ENCODE results near the gene ARHGEF12.

ARHGEF12 gene

GRCh38 chr11:120410622-120411380, 74.6 kb downstream of the ARHGEF12 start:
- no peak for DNase-seq
- WGBS (ENCODE audit: insufficient coverage) = 100% methylated on average over 2 of the region's 8 CpGs
- no peaks in the 10 kb centered on the region for H3K36me3 ChIP-seq (ENCODE audit: control insufficient read depth in 4 of 4, insufficient read depth in 4 of 4, low read length in 3 of 4)
- no peak overlapping the region for H3K27ac ChIP-seq (ENCODE audit: insufficient read depth in 1 of 2, low read depth in 1 of 2, low read length in 2 of 2, poor library complexity in 1 of 2, severe bottlenecking in 2 of 2)
- no peak overlapping the region for H3K4me3 ChIP-seq (ENCODE audit: control insufficient read depth in 1 of 7, extremely low read depth in 1 of 7, insufficient read depth in 4 of 7, low read depth in 2 of 7, low read length in 6 of 7)
- POLR2A ChIA-PET = interaction anchor here (0.6 kb wide), 1 partner anchor 190 kb away, joined by 3 read pairs; no protein-coding TSS in a partner anchor
- CTCF ChIA-PET = interaction anchor here (0.8 kb wide), 1 partner anchor 21 kb away, joined by 3 read pairs; no protein-coding TSS in a partner anchor
- no peaks in the 10 kb centered on the region for H3K4me1 ChIP-seq (ENCODE audit: control extremely low read depth in 1 of 4, control insufficient read depth in 4 of 4, insufficient read depth in 4 of 4, low read length in 3 of 4)
- peaks cover 0 to 3% (median 0%) of the 10 kb centered on the region in 5 experiments for H3K27me3 ChIP-seq (replicated peaks in 2 of 5; ENCODE audit: control insufficient read depth in 4 of 5, insufficient read depth in 5 of 5, low read length in 4 of 5)
- H3K9me3 ChIP-seq (ENCODE audit: control extremely low read depth in 1 of 5, control insufficient read depth in 4 of 5, insufficient read depth in 2 of 5, low read depth in 1 of 5, low read length in 4 of 5) = no peaks in the 10 kb centered on the region

GRCh38 chr11:120413480-120413879, 77.3 kb downstream of the ARHGEF12 start:
- no peak for DNase-seq
- H3K9me3 ChIP-seq (ENCODE audit: control extremely low read depth in 1 of 5, control insufficient read depth in 4 of 5, insufficient read depth in 2 of 5, low read depth in 1 of 5, low read length in 4 of 5) = no peaks in the 10 kb centered on the region
- POLR2A ChIA-PET = no interaction called here
- CTCF ChIA-PET = no interaction called here
- no peaks in the 10 kb centered on the region for H3K36me3 ChIP-seq (ENCODE audit: control insufficient read depth in 4 of 4, insufficient read depth in 4 of 4, low read length in 3 of 4)
- H3K4me3 ChIP-seq (ENCODE audit: control insufficient read depth in 1 of 7, extremely low read depth in 1 of 7, insufficient read depth in 4 of 7, low read depth in 2 of 7, low read length in 6 of 7) = no peak overlapping the region
- H3K27me3 ChIP-seq (replicated peaks in 2 of 5; ENCODE audit: control insufficient read depth in 4 of 5, insufficient read depth in 5 of 5, low read length in 4 of 5) = peaks cover 0 to 3% (median 0%) of the 10 kb centered on the region in 5 experiments
- H3K27ac ChIP-seq (ENCODE audit: insufficient read depth in 1 of 2, low read depth in 1 of 2, low read length in 2 of 2, poor library complexity in 1 of 2, severe bottlenecking in 2 of 2) = no peak overlapping the region
- no peaks in the 10 kb centered on the region for H3K4me1 ChIP-seq (ENCODE audit: control extremely low read depth in 1 of 4, control insufficient read depth in 4 of 4, insufficient read depth in 4 of 4, low read length in 3 of 4)

- H3K27ac ChIP-seq (ENCODE audit: insufficient read depth in 1 of 2, low read depth in 1 of 2, low read length in 2 of 2, poor library complexity in 1 of 2, severe bottlenecking in 2 of 2) = no peak overlapping the region
- peaks cover 0 to 10% (median 6%) of the 10 kb centered on the region in 4 experiments for H3K4me1 ChIP-seq (ENCODE audit: control extremely low read depth in 1 of 4, control insufficient read depth in 4 of 4, insufficient read depth in 4 of 4, low read length in 3 of 4)
- no peak for DNase-seq
- peaks cover 0 to 2% (median 0%) of the 10 kb centered on the region in 5 experiments for H3K27me3 ChIP-seq (replicated peaks in 2 of 5; ENCODE audit: control insufficient read depth in 4 of 5, insufficient read depth in 5 of 5, low read length in 4 of 5)
- H3K9me3 ChIP-seq (ENCODE audit: control extremely low read depth in 1 of 5, control insufficient read depth in 4 of 5, insufficient read depth in 2 of 5, low read depth in 1 of 5, low read length in 4 of 5) = no peaks in the 10 kb centered on the region
- 100% methylated on average over 4 of the region's 4 CpGs for WGBS (ENCODE audit: insufficient coverage)
- CTCF ChIA-PET = interaction anchor here (1.0 kb wide), 1 partner anchor 10 kb away, joined by 3 read pairs; no protein-coding TSS in a partner anchor
- H3K4me3 ChIP-seq (ENCODE audit: control insufficient read depth in 1 of 7, extremely low read depth in 1 of 7, insufficient read depth in 4 of 7, low read depth in 2 of 7, low read length in 6 of 7) = no peak overlapping the region
- POLR2A ChIA-PET = no interaction called here
- no peaks in the 10 kb centered on the region for H3K36me3 ChIP-seq (ENCODE audit: control insufficient read depth in 4 of 4, insufficient read depth in 4 of 4, low read length in 3 of 4)
Measured at GRCh38 chr11:120420572-120420971, 84.4 kb downstream of the ARHGEF12 start.

GRCh38 chr11:120424185-120424969, 88.2 kb downstream of the ARHGEF12 start:
- peaks cover 0 to 2% (median 0%) of the 10 kb centered on the region in 5 experiments for H3K27me3 ChIP-seq (replicated peaks in 2 of 5; ENCODE audit: control insufficient read depth in 4 of 5, insufficient read depth in 5 of 5, low read length in 4 of 5)
- peak overlapping the region in 1 of 7 experiments; percentile 28 for H3K4me3 ChIP-seq (ENCODE audit: control insufficient read depth in 1 of 7, extremely low read depth in 1 of 7, insufficient read depth in 4 of 7, low read depth in 2 of 7, low read length in 6 of 7)
- no peaks in the 10 kb centered on the region for H3K36me3 ChIP-seq (ENCODE audit: control insufficient read depth in 4 of 4, insufficient read depth in 4 of 4, low read length in 3 of 4)
- ChIA-PET CTCF (no interaction called here), POLR2A (no interaction called here)
- peak in 1 of 3 donors; percentile 2 for DNase-seq
- H3K27ac ChIP-seq (ENCODE audit: insufficient read depth in 1 of 2, low read depth in 1 of 2, low read length in 2 of 2, poor library complexity in 1 of 2, severe bottlenecking in 2 of 2) = no peak overlapping the region
- peaks cover 0 to 14% (median 8%) of the 10 kb centered on the region in 4 experiments for H3K4me1 ChIP-seq (ENCODE audit: control extremely low read depth in 1 of 4, control insufficient read depth in 4 of 4, insufficient read depth in 4 of 4, low read length in 3 of 4)
- 100% methylated on average over 1 of the region's 3 CpGs for WGBS (ENCODE audit: insufficient coverage)
- H3K9me3 ChIP-seq (ENCODE audit: control extremely low read depth in 1 of 5, control insufficient read depth in 4 of 5, insufficient read depth in 2 of 5, low read depth in 1 of 5, low read length in 4 of 5) = no peaks in the 10 kb centered on the region

DNA sequence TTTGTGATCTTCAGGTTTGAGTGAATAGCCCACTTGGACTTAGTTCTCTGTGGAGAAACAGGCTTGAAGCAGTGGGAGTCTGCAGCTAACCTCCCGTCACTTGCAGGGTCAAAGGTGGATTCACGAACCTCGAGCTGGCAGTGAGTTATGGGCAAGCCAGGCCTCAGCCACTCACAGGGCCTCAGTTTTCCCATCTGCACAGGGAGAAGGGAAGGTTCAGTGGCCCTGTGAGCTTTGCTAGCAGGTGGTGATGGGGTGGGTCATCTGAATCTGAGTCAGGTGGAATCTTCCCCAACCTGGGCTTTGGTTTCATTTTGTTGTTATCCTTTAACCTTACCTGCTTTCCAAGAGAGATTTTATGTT, 88.7 kb downstream of the ARHGEF12 start:
- 92% methylated on average over 2 of the region's 3 CpGs for WGBS (ENCODE audit: insufficient coverage)
- peaks cover 0 to 14% (median 8%) of the 10 kb centered on the region in 4 experiments for H3K4me1 ChIP-seq (ENCODE audit: control extremely low read depth in 1 of 4, control insufficient read depth in 4 of 4, insufficient read depth in 4 of 4, low read length in 3 of 4)
- ChIA-PET CTCF (no interaction called here), POLR2A (no interaction called here)
- no peaks in the 10 kb centered on the region for H3K9me3 ChIP-seq (ENCODE audit: control extremely low read depth in 1 of 5, control insufficient read depth in 4 of 5, insufficient read depth in 2 of 5, low read depth in 1 of 5, low read length in 4 of 5)
- H3K27ac ChIP-seq (ENCODE audit: insufficient read depth in 1 of 2, low read depth in 1 of 2, low read length in 2 of 2, poor library complexity in 1 of 2, severe bottlenecking in 2 of 2) = no peak overlapping the region
- peak in 1 of 3 donors; percentile 8 for DNase-seq
- H3K4me3 ChIP-seq (ENCODE audit: control insufficient read depth in 1 of 7, extremely low read depth in 1 of 7, insufficient read depth in 4 of 7, low read depth in 2 of 7, low read length in 6 of 7) = peak overlapping the region in 1 of 7 experiments; percentile 28
- H3K36me3 ChIP-seq (ENCODE audit: control insufficient read depth in 4 of 4, insufficient read depth in 4 of 4, low read length in 3 of 4) = peaks cover 0 to 2% (median 0%) of the 10 kb centered on the region in 4 experiments
- peaks cover 0 to 2% (median 0%) of the 10 kb centered on the region in 5 experiments for H3K27me3 ChIP-seq (replicated peaks in 2 of 5; ENCODE audit: control insufficient read depth in 4 of 5, insufficient read depth in 5 of 5, low read length in 4 of 5)

- Histone ChIP-seq H3K4me3 (ENCODE audit: control insufficient read depth in 1 of 7, extremely low read depth in 1 of 7, insufficient read depth in 4 of 7, low read depth in 2 of 7, low read length in 6 of 7) (peak overlapping the region in 1 of 7 experiments; percentile 28), H3K27me3 (replicated peaks in 2 of 5; ENCODE audit: control insufficient read depth in 4 of 5, insufficient read depth in 5 of 5, low read length in 4 of 5) (peaks cover 0 to 2% (median 0%) of the 10 kb centered on the region in 5 experiments), H3K4me1 (ENCODE audit: control extremely low read depth in 1 of 4, control insufficient read depth in 4 of 4, insufficient read depth in 4 of 4, low read length in 3 of 4) (peaks cover 0 to 14% (median 8%) of the 10 kb centered on the region in 4 experiments), H3K9me3 (ENCODE audit: control extremely low read depth in 1 of 5, control insufficient read depth in 4 of 5, insufficient read depth in 2 of 5, low read depth in 1 of 5, low read length in 4 of 5) (no peaks in the 10 kb centered on the region), H3K36me3 (ENCODE audit: control insufficient read depth in 4 of 4, insufficient read depth in 4 of 4, low read length in 3 of 4) (peaks cover 0 to 2% (median 0%) of the 10 kb centered on the region in 4 experiments), H3K27ac (ENCODE audit: insufficient read depth in 1 of 2, low read depth in 1 of 2, low read length in 2 of 2, poor library complexity in 1 of 2, severe bottlenecking in 2 of 2) (no peak overlapping the region)
- ChIA-PET POLR2A (no interaction called here), CTCF (no interaction called here)
- 80% methylated on average over 1 of the region's 3 CpGs for WGBS (ENCODE audit: insufficient coverage)
- DNase-seq = peak; percentile 7 to 67 (median 57)
Measured at GRCh38 chr11:120425527-120425926, 89.3 kb downstream of the ARHGEF12 start.

DNA sequence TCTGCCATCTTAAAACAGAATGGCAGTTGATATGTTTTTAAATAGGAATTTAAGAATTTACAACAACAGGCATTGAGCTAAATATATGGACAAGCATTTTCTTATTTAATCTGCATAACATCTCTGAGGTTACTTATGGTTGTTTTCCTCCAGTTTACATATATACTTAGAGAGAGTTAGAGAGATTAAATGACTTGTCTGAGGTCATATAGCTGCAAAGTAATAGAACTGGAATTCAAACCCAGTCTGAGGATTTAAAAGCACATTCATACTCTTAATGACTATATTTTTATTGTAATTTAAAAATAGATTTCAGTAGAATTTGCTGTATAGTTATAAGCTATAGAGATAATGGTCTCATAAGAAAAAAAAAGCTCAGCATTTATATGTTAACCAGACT, 93.9 kb downstream of the ARHGEF12 start:
- Histone ChIP-seq H3K4me1 (ENCODE audit: control extremely low read depth in 1 of 4, control insufficient read depth in 4 of 4, insufficient read depth in 4 of 4, low read length in 3 of 4) (peaks cover 0 to 23% (median 13%) of the 10 kb centered on the region in 4 experiments), H3K4me3 (ENCODE audit: control insufficient read depth in 1 of 7, extremely low read depth in 1 of 7, insufficient read depth in 4 of 7, low read depth in 2 of 7, low read length in 6 of 7) (no peak overlapping the region), H3K36me3 (ENCODE audit: control insufficient read depth in 4 of 4, insufficient read depth in 4 of 4, low read length in 3 of 4) (peaks cover 0 to 2% (median 0%) of the 10 kb centered on the region in 4 experiments), H3K9me3 (ENCODE audit: control extremely low read depth in 1 of 5, control insufficient read depth in 4 of 5, insufficient read depth in 2 of 5, low read depth in 1 of 5, low read length in 4 of 5) (no peaks in the 10 kb centered on the region), H3K27ac (ENCODE audit: insufficient read depth in 1 of 2, low read depth in 1 of 2, low read length in 2 of 2, poor library complexity in 1 of 2, severe bottlenecking in 2 of 2) (no peak overlapping the region), H3K27me3 (replicated peaks in 2 of 5; ENCODE audit: control insufficient read depth in 4 of 5, insufficient read depth in 5 of 5, low read length in 4 of 5) (no peaks in the 10 kb centered on the region)
- DNase-seq = no peak
- ChIA-PET CTCF (interaction anchor here (1.0 to 3.5 kb wide), 2 partner anchors 10 to 95 kb away, joined by 3 to 9 read pairs; no protein-coding TSS in a partner anchor), POLR2A (no interaction called here)
